ENCODE results near the gene CYP26A1.
"Not testable (repeated sequence)": the region's sequence is repeated elsewhere in the genome, so short reads cannot be mapped to it uniquely, and the experiment has no call there.

Gene CYP26A1

GRCh38 chr10:93097386-93097785 lies 23.7 kb downstream of the CYP26A1 start:
- no peak overlapping the region for H3K4me3 ChIP-seq (ENCODE audit: control insufficient read depth, low read depth, low read length)
- DNase-seq (ENCODE audit: low read depth) = no peak
- TF ChIP-seq CTCF (IDR thresholded peaks at IDR 0.05; ENCODE audit: control insufficient read depth, insufficient read depth, low read depth, low read length, missing control alignments) = no peak

GRCh38 chr10:93098816-93099215 lies 25.1 kb downstream of the CYP26A1 start:
- H3K4me3 ChIP-seq (ENCODE audit: control insufficient read depth, low read depth, low read length) = no peak overlapping the region
- no peak for TF ChIP-seq CTCF (IDR thresholded peaks at IDR 0.05; ENCODE audit: control insufficient read depth, insufficient read depth, low read depth, low read length, missing control alignments)

GRCh38 chr10:93099670-93100069 lies 26.0 kb downstream of the CYP26A1 start:
- TF ChIP-seq CTCF (IDR thresholded peaks at IDR 0.05; ENCODE audit: control insufficient read depth, insufficient read depth, low read depth, low read length, missing control alignments) = no peak
- no peak overlapping the region for H3K4me3 ChIP-seq (ENCODE audit: control insufficient read depth, low read depth, low read length)
- no peak for DNase-seq (ENCODE audit: low read depth)

More at GRCh38 chr10:93098816-93099215, 25.1 kb downstream of the CYP26A1 start:
- no peak for DNase-seq (ENCODE audit: low read depth)

- DNase-seq (ENCODE audit: low read depth); H3K4me3 ChIP-seq (ENCODE audit: control insufficient read depth, low read depth, low read length): not testable (repeated sequence)
These were observed 27.5 kb downstream of the CYP26A1 start for GRCh38 chr10:93101148-93101547.

- TF ChIP-seq CTCF (IDR thresholded peaks at IDR 0.05; ENCODE audit: control insufficient read depth, insufficient read depth, low read depth, low read length, missing control alignments) = no peak
- H3K4me3 ChIP-seq (ENCODE audit: control insufficient read depth, low read depth, low read length) = no peak overlapping the region
- DNase-seq (ENCODE audit: low read depth) = no peak
These were observed 30.3 kb downstream of the CYP26A1 start for GRCh38 chr10:93103953-93104352.

GRCh38 chr10:93106631-93107072 lies 33.0 kb downstream of the CYP26A1 start:
- TF ChIP-seq CTCF (IDR thresholded peaks at IDR 0.05; ENCODE audit: control insufficient read depth, insufficient read depth, low read depth, low read length, missing control alignments) = no peak
- peak; percentile 3 for DNase-seq (ENCODE audit: low read depth)
- no peak overlapping the region for H3K4me3 ChIP-seq (ENCODE audit: control insufficient read depth, low read depth, low read length)

- no peak overlapping the region for H3K4me3 ChIP-seq (ENCODE audit: control insufficient read depth, low read depth, low read length)
- DNase-seq (ENCODE audit: low read depth) = no peak
- TF ChIP-seq CTCF (IDR thresholded peaks at IDR 0.05; ENCODE audit: control insufficient read depth, insufficient read depth, low read depth, low read length, missing control alignments) = no peak
These were observed 36.9 kb downstream of the CYP26A1 start for GRCh38 chr10:93110472-93111146.
